Subcutaneous adipose tissue (tissue), 4 donors: ENCODE results near the gene PTPN23. TPM values are rescaled to one million over a fixed set of nuclear protein-coding genes. Genes with fewer than 3 reads are reported as not detected.

Experiments
- CTCF ChIP-seq: fragments of 450-650 bp; IDR thresholded peaks from one replicate; pipeline ENCODE4 v1.5.1; 2016; ENCODE audit warnings: low read depth, mild to moderate bottlenecking, control low read depth, antibody characterized with exemption, moderate library complexity
- total RNA-seq, 4 donors: library from RNA; depleted of rRNA; stranded (reverse); fragments of >200 nt; gene quantifications; one replicate each; pipeline ENCODE4 v1.1.0, GENCODE V29; 2016

The PTPN23 gene
- total RNA-seq, 4 donors from 2014 or later, result 14.0 to 27.3 (median 19.9) TPM

GRCh38 chr3:47440131-47440530 is 59.3 kb downstream of the PTPN23 start:
- no peak for TF ChIP-seq CTCF

- no peak for TF ChIP-seq CTCF
These were observed 61.2 kb downstream of the PTPN23 start for GRCh38 chr3:47441796-47442551.

- TF ChIP-seq CTCF, result no peak
These were observed 62.8 kb downstream of the PTPN23 start for GRCh38 chr3:47443611-47443995.

- no peak for TF ChIP-seq CTCF
These were observed 63.3 kb downstream of the PTPN23 start for GRCh38 chr3:47444103-47444502.

GRCh38 chr3:47452453-47453215 is 71.8 kb downstream of the PTPN23 start:
- no peak for TF ChIP-seq CTCF

GRCh38 chr3:47455806-47456452 is 75.1 kb downstream of the PTPN23 start:
- no peak for TF ChIP-seq CTCF

- TF ChIP-seq CTCF, result no peak
These were observed 76.2 kb downstream of the PTPN23 start for GRCh38 chr3:47456984-47457383.
